PC-3 (cell line): ENCODE measurements around the gene FEN1. TPM values are rescaled to one million over a fixed set of nuclear protein-coding genes. Genes with fewer than 3 reads are reported as not detected.

Experiments
- ATAC-seq: fragments of 200-7000 bp; cut with Tn5 transposase; 2 replicates; pipeline ENCODE4 v1.9.1; 2020; ENCODE audit warnings: mild to moderate bottlenecking, moderate library complexity
- BruUV-seq: library from RNA; stranded (reverse); fragments of 400-500 nt; replicated peaks from 2 replicates; lab custom pipeline; 2021; lab: Mats Ljungman, UMichigan
- CTCF ChIA-PET: fragments of 300-600 bp; sonication (Branson Sonifier 250); formaldehyde crosslinking; loops from one replicate; lab custom pipeline; 2022; ENCODE audit warnings: antibody characterized with exemption; lab: Charles Lee
- POLR2A ChIA-PET: fragments of 300-600 bp; sonication (Branson Sonifier 250); formaldehyde crosslinking; loops from one replicate; lab custom pipeline; 2022; ENCODE audit warnings: antibody characterized with exemption; ENCODE audit not compliant: unreplicated experiment; lab: Charles Lee
- DNase-seq: peaks from one replicate; pipeline ENCODE4 v3.0.0-alpha.2; 2015
- H2AFZ ChIP-seq: fragments of 300-600 bp; sonication (generic); 2 replicates; pipeline ENCODE4 v1.6.0; 2016; ENCODE audit warnings: antibody characterized with exemption, low read length
- H3F3A ChIP-seq: fragments of 300-600 bp; sonication (generic); one replicate; pipeline ENCODE4 v1.6.0; 2017; ENCODE audit warnings: antibody characterized with exemption, low read length, control low read depth, mild to moderate bottlenecking; ENCODE audit not compliant: unreplicated experiment
- H3K27ac ChIP-seq: fragments of 300-600 bp; sonication (generic); 2 replicates; pipeline ENCODE4 v1.5.1; 2016; ENCODE audit warnings: mild to moderate bottlenecking, low read length
- H3K27me3 ChIP-seq: fragments of 300-600 bp; sonication (generic); 2 replicates; pipeline ENCODE4 v1.6.1; 2016; ENCODE audit warnings: low read length, mixed read lengths
- H3K36me3 ChIP-seq: fragments of 300-600 bp; sonication (generic); 2 replicates; pipeline ENCODE4 v1.6.1; 2016; ENCODE audit warnings: low read depth, mixed run types, low read length, mixed read lengths
- H3K4me1 ChIP-seq: fragments of 300-600 bp; sonication (generic); 2 replicates; pipeline ENCODE4 v1.5.1; 2016; ENCODE audit warnings: low read length; ENCODE audit not compliant: insufficient read depth
- H3K4me2 ChIP-seq: fragments of 300-600 bp; sonication (generic); 2 replicates; pipeline ENCODE4 v1.6.0; 2016; ENCODE audit warnings: low read length
- H3K4me3 ChIP-seq: fragments of 300-600 bp; sonication (generic); 2 replicates; pipeline ENCODE4 v1.5.1; 2016; ENCODE audit warnings: mild to moderate bottlenecking, low read length, mixed read lengths
- H3K79me2 ChIP-seq: fragments of 300-600 bp; sonication (generic); 2 replicates; pipeline ENCODE4 v1.6.1; 2017; ENCODE audit warnings: low read length, mixed read lengths
- H3K9ac ChIP-seq: fragments of 300-600 bp; sonication (generic); 2 replicates; pipeline ENCODE4 v1.6.0; 2016; ENCODE audit warnings: mild to moderate bottlenecking, low read length
- H3K9me2 ChIP-seq: fragments of 300-600 bp; sonication (generic); replicated peaks from 2 replicates; pipeline ENCODE4 v1.6.1; 2016; ENCODE audit warnings: mixed run types, low read length, mixed read lengths
- H3K9me3 ChIP-seq: fragments of 300-600 bp; sonication (generic); 2 replicates; pipeline ENCODE4 v1.6.1; 2016; ENCODE audit warnings: low read length, mixed read lengths
- H4K20me1 ChIP-seq: fragments of 300-600 bp; sonication (generic); 2 replicates; pipeline ENCODE4 v1.6.1; 2016; ENCODE audit warnings: low read length, mixed read lengths
- EZH2 ChIP-seq: fragments of 300-600 bp; sonication (generic); IDR thresholded peaks from one replicate; pipeline ENCODE4 v1.6.1; 2017; ENCODE audit warnings: antibody characterized with exemption, mild to moderate bottlenecking, low read length; ENCODE audit not compliant: unreplicated experiment
- EZH2phosphoT487 ChIP-seq: fragments of 300-600 bp; sonication (generic); IDR thresholded peaks from 2 replicates; pipeline ENCODE4 v1.6.1; 2018; ENCODE audit warnings: mild to moderate bottlenecking, antibody characterized with exemption, low read length, borderline replicate concordance
- intact Hi-C: fragments of 100-400 bp; cut with micrococcal nuclease; formaldehyde crosslinking; loops from 2 replicates; pipeline ENCODE4 v1.9.0; 2023
- total RNA-seq: library from RNA; depleted of rRNA; stranded (reverse); fragments of >200 nt; gene quantifications from 2 replicates; pipeline ENCODE4 v1.2.3, GENCODE V29; 2014
- TF ChIP-seq, protein P1 (sequence below): fragments of 300-600 bp; sonication (generic); conservative IDR thresholded peaks from 2 replicates; pipeline ENCODE4 v1.5.1; 2017; ENCODE audit warnings: antibody characterized with exemption, low read depth, mild to moderate bottlenecking, low read length

Gene FEN1
- total RNA-seq, 1 experiment from 2014 or later, result 132 TPM

DNA sequence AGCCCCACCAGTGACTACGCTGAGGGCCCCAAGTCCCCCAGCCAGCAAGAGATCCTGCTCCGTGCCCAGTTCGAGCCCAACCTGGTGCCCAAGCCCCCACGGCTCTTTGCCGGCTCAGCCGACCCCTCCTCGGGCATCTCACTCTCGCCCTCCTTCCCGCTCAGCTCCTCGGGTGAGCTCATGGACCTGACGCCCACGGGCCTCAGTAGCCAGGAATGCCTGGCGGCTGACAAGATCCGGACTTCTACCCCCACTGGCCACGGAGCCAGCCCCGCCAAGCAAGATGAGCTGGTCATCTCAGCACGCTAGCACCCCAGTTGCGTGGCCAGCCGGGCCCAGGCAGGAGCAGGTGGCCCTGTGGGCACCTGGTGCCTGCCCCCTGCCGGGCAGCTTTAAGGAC is 48.5 kb upstream of the FEN1 start:
- DNase-seq, result no peak
- no peak for ATAC-seq
- peaks cover 11% of the 10 kb centered on the region; the same call in 1 of the 2 replicates for H3K4me1 ChIP-seq
- ChIA-PET POLR2A (interaction anchor here (0.6 kb wide), 1 partner anchor 47 kb away, joined by 4 read pairs; no protein-coding TSS in a partner anchor), CTCF (no interaction called here)
- H4K20me1 ChIP-seq, result no peaks in the 10 kb centered on the region
- intact Hi-C loops, result no loop called here
- peaks cover 4% of the 10 kb centered on the region; the same call in 1 of the 2 replicates for H3K36me3 ChIP-seq
- H3K4me3 ChIP-seq, result no peak overlapping the region
- H3K9ac ChIP-seq, result no peak overlapping the region
- no peaks in the 10 kb centered on the region for H3K79me2 ChIP-seq
- H3K27me3 ChIP-seq, result no peaks in the 10 kb centered on the region
- no TSS peak for BruUV-seq
- H3K4me2 ChIP-seq, result no peak overlapping the region
- no peaks in the 10 kb centered on the region for H3K9me2 ChIP-seq
- no peak overlapping the region for H2AFZ ChIP-seq
- no peaks in the 10 kb centered on the region for H3F3A ChIP-seq
- no peak overlapping the region for H3K27ac ChIP-seq
- H3K9me3 ChIP-seq, result no peaks in the 10 kb centered on the region
- TF ChIP-seq EZH2 (no peak), EZH2phosphoT487 (no peak)
- TF ChIP-seq, protein P1, sequence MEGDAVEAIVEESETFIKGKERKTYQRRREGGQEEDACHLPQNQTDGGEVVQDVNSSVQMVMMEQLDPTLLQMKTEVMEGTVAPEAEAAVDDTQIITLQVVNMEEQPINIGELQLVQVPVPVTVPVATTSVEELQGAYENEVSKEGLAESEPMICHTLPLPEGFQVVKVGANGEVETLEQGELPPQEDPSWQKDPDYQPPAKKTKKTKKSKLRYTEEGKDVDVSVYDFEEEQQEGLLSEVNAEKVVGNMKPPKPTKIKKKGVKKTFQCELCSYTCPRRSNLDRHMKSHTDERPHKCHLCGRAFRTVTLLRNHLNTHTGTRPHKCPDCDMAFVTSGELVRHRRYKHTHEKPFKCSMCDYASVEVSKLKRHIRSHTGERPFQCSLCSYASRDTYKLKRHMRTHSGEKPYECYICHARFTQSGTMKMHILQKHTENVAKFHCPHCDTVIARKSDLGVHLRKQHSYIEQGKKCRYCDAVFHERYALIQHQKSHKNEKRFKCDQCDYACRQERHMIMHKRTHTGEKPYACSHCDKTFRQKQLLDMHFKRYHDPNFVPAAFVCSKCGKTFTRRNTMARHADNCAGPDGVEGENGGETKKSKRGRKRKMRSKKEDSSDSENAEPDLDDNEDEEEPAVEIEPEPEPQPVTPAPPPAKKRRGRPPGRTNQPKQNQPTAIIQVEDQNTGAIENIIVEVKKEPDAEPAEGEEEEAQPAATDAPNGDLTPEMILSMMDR, result no peak

DNA sequence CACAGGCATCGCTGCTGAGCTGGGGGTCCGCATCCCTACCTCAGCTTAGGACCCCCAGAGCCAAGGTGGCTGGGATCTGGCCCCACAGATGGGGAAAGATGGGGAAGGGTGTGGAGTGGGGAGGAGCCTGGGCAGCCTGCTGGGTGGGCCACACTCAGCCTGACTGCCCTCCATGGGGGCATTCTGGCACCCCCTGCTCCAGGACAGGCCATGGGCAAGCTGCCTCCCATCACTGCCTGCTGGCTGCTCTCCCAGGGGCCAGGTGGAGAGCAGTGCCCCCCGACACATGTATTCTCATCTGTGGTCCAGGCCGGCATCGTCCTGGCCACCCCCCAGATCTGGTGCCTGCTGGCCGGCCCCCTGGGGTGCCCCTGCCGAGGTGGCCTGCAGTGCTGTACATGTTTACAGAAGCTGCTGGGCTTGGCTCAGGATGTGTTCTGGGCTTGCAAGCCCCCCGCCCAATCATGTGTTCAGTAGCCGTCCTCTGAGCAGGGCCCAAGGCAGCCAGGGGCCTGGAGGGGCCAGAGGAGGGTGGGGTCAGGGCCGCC is 48.0 kb upstream of the FEN1 start:
- CTCF ChIA-PET, result no interaction called here

More for the DNA sequence above, 48.0 kb upstream of the FEN1 start:
- H3K79me2 ChIP-seq, result no peaks in the 10 kb centered on the region
- POLR2A ChIA-PET, result no interaction called here
- ATAC-seq (no peak), DNase-seq (no peak)
- BruUV-seq, result no TSS peak
- H2AFZ ChIP-seq, result no peak overlapping the region
- peaks cover 11% of the 10 kb centered on the region; the same call in 1 of the 2 replicates for H3K4me1 ChIP-seq
- peaks cover 4% of the 10 kb centered on the region; the same call in 1 of the 2 replicates for H3K36me3 ChIP-seq
- H3K9ac ChIP-seq, result no peak overlapping the region
- no peaks in the 10 kb centered on the region for H3K9me3 ChIP-seq
- no peaks in the 10 kb centered on the region for H3F3A ChIP-seq
- H3K27me3 ChIP-seq, result no peaks in the 10 kb centered on the region
- H3K4me3 ChIP-seq, result no peak overlapping the region
- TF ChIP-seq EZH2 (no peak), EZH2phosphoT487 (no peak)
- TF ChIP-seq, protein P1, result no peak
- intact Hi-C loops, result loop anchor here (5.0 kb wide), 1 partner anchor 363 kb away; no protein-coding TSS in a partner anchor
- no peaks in the 10 kb centered on the region for H4K20me1 ChIP-seq
- H3K9me2 ChIP-seq, result no peaks in the 10 kb centered on the region
- H3K27ac ChIP-seq, result no peak overlapping the region
- no peak overlapping the region for H3K4me2 ChIP-seq
